Smooth muscle cell of the brain vasculature (primary cell): Measurements from ENCODE around the gene UBE2V1.
"Not testable (repeated sequence)": the region's sequence is repeated elsewhere in the genome, so short reads cannot be mapped to it uniquely, and the experiment has no call there.

ENCODE experiments used
- DNase-seq: peaks from one replicate; pipeline ENCODE4 v3.0.0-alpha.2; 2012; ENCODE audit warnings: low read depth, low spot score

UBE2V1 gene

DNA sequence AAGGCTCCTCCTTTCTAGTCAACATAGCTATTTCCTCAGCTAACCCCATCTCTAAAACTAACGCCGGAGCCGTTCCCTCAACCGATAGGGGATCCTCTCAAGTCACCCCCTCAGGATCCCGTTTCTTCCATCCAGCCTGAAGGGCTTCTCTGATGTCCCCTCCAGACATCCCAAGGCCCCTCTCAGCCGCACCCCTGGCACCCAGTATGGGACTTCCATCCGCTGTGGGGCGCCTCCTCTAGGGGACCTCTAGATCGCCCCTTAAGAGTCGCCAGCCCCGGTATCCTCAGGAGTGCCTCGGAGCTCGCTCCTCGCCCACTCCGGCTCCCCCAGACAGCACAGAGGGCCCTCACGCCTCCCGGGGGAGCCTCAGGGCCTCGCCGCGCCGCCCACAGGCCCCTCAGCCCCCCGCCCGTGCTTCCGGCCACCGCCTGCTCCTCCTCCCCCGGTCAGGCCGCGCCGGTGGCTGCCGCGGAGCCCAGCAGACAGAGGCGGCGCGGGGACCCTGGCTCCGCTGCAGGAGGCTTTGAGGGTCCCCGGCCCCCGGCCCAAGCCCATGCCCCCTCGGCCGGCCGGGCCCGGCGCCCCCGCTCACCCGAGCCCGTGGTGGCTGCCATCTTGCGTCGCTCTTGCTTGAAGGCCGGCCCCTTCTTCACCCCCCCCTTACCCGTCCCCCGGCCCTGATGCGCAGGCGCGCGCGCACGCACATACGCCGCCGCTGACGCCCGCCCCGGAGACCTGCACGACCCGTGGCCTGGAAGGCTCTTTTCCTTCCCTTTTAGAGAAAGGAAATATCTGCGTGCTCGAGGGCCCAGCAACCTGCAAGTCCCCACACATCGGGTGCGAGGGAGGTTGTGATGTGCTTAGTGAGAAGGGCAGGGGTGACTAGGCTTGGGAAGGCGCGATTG, at the start of gene UBE2V1:
Gene UBE2V1 (minus strand): TSS at position 639 of the 908 bp plus-strand sequence. CDS start 22 bp downstream, at position 617.
- peak; percentile 74 for DNase-seq

GRCh38 chr20:50161494-50161893, 48.5 kb upstream of the UBE2V1 start:
- DNase-seq = not testable (repeated sequence)

DNA sequence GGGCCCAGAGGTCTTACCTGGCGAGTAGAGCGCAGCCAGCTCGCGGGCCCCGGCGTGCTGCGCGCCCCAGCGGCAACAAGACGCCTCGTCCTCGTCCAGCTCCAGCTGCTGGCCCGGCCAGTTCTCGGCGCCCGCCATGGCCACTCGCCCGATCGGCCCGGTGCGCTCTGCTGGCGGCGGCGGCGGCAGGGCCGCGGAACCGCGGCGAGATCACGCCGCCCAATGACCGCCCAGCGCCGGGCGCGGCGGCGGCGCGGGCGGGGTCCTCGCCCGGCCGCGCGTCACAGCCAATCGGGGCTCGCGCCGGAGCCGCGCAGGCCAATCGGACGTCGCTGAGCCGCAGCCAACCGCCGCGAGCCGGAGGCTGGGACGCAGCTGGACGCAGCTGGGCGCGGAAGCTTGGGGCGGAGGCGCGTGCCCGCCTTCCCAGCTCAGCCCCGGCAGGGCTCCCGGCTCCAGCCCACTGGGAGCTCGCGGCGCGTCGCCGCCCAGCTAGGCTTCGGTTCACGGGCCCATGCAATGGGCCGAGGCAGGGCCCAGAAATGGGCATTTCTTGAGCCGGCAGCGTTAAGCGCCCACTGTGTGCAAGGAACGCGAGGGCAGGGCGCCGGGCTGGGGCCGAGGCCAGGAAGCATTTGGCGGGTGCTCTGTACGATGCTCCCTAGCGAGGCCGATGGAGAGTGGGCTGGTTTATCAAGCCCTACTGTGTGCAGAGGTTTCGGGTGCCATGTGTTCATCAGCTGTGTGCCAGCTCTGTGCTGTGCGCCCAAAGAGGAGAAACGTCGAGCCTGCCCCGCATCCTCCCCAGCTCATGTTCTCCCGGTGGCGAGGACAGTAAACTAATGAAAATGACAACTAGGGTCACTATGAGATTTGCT, 40.8 kb upstream of the UBE2V1 start, which contains the start of gene PEDS1:
Gene PEDS1 (minus strand): TSS at position 224 of the 878 bp plus-strand sequence. CDS start 86 bp downstream, at position 138.
- DNase-seq = peak; percentile 68

- DNase-seq = no peak
Observed at GRCh38 chr20:50153153-50153499, 40.2 kb upstream of the UBE2V1 start.

GRCh38 chr20:50152394-50153152, 39.6 kb upstream of the UBE2V1 start:
- DNase-seq = no peak

DNA sequence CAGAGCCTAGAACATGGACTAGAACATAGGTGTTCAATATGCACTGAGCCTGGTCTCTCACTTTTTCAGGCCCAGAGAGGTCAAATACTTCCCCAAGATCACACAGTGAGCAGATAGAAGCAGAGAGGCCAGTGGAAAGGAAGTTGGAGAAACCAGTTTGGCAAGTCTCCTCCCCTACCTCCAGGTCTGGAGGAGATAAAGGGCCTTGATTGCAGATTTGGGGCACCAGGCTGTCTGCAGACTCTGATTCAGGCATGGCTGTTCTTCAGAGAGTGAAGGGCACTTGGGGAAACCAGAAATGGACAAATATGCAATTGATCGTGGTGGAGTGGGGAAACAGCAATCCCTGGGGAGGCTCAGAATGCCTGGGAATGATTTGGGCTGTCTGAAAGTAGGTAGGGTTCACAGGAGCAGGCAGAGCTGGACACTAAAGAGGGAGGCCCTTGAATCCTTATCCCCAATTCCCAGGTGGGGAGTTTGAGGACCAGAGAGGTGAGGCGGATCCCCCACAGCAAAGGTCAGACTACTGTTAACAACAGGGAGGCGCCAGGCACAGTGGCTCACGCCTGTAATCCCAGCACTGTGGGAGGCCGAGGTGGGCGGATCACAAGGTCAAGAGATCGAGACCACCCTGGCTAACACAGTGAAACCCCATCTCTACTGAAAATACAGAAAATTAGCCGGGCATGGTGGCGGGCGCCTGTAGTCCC, 38.2 kb upstream of the UBE2V1 start:
- DNase-seq = no peak

DNA sequence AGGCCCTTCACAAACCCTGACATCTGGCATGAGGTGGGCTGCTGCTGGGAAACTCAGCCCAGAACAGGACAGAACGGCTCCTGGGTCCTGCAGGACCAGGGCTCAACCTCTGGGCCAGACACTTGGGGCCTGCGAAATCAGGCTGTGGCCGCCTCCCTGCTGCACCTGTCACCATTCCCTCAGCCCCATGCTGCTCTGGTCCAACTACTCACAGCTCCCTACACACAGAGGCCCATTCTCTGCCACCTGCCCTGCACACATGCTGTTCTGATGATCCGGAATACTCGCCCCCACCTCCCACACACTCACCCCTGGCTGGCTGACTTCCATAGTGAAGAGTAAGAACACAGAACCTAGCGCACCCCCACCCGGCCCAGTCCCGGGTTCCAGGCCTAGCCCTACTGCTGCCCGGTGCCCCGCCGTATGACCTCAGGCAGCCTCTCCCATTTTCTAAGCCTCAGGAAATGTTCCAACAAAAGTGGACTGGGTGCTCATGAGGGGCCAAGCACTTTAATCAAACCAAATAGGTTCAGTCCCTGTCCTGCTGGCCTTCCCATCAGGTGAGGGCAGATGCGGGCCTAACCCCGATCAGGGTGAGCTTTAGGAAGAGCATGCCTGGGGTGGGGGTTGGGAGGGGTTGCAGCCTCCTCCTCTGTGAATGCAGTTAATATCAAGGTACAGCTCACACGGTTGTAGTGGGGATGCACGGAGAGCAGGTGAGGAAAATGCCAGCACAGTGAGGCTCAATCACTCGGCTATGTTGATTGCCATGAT, 36.7 kb upstream of the UBE2V1 start:
- DNase-seq = no peak

DNA sequence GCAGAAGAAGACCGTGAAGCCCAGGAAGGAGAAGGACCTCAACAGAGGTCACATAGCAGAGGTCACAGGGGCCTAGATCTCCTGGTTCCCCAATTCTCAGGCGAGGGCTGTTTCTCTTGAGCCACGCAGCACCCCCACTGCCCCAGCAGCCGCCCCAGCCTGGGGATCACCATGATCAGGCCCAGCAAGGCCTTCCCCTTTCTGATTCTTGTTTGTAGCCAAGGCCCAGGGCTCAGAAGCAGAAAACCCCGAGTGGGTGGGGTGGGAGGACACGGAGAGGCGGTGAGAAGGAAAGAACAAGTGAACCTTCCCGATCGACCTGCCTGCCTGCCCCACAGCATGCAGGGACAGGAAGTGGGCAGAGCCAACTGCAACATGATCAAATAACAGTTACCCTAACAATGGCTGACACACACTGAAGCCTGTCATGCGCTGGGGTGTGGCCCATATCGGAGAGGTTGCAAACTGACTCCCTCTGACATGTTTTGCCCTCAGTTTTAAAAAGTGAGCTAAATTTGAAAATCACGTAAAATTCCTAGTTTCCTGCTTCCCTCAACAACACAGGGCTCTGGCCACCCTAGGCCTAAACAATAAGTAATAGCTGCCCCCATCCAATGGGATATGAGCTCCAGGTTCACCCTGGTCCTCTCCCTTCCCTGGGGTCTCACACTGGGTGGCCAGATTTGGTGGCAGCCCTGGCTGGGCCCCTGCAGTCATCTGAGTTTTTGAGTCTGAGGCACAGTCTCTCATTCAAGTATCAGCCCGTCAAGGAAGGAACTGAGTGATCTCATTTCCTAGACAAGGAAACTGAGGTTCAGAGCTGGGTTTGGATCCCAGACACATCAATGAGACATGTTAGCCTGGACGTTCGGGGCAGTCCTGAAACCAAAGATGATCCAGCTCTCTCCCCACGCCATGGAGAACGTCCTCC, 34.0 kb upstream of the UBE2V1 start:
- no peak for DNase-seq

- DNase-seq = no peak
Observed at GRCh38 chr20:50146214-50146613, 33.3 kb upstream of the UBE2V1 start.

GRCh38 chr20:50145566-50145965, 32.6 kb upstream of the UBE2V1 start:
- no peak for DNase-seq

GRCh38 chr20:50144362-50144761, 31.4 kb upstream of the UBE2V1 start:
- DNase-seq = peak; percentile 49

- DNase-seq = no peak
Observed at GRCh38 chr20:50142812-50143211, 29.9 kb upstream of the UBE2V1 start.

DNA sequence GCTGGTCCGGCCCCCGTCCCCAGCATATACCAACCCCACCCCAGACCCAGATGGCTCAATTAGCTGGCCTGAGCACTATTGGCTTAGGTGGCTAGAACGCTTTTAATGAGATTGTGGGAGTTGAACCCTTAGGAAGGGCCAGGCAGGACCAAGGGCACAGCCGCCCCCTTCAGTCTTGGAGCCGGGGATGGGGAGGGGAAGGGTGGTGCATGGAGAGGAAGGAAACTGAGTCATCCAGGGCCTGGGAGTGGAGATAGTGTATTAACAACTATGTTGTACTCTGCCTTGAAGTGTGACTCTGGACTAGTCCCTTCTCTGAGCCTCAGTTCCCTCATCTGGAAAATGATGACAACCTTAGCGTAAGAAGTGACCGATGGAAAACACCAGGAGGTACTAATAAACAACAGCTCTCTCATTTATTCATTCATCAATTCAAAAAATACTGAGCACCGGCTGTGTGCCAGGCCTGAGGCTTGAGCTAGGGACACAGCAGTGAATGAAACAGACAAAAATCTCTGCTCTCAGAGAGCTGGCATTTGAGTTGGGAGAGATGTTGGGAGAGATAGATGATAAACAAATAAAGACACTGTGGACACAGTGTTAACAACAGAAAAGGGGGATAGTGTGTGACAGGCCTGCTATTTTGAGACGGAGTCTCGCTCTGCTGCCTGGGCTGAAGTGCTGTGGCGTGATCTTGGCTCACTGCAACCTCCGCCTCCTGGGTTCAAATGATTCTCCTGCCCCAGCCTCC, 29.0 kb upstream of the UBE2V1 start:
- DNase-seq = no peak

GRCh38 chr20:50141018-50141675, 28.2 kb upstream of the UBE2V1 start:
- no peak for DNase-seq

- DNase-seq = no peak
Observed at GRCh38 chr20:50140339-50140859, 27.4 kb upstream of the UBE2V1 start.

GRCh38 chr20:50138479-50139393, 25.8 kb upstream of the UBE2V1 start:
- no peak for DNase-seq

DNA sequence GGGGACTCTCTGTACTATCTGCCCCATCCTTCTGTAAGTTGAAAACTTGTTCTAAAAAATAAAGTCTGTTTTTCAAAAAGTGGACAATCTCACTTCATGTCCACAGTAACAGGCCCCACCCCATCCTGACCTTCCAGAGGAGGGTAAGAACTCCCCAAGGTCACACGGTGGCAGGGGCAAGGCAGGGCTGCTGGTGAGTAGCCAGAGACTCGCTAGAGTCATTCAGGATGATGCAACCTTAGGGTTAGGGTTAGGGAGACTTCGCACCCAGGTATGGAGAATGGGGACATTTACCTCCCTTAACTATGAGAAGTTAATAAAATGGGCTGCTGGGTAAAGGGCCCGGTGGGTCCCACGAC, 25.1 kb upstream of the UBE2V1 start:
- no peak for DNase-seq
